Head of caudate nucleus (tissue), 42 donors: ENCODE data around the gene ARHGAP9.

Source experiments
- DNase-seq, 42 donors: peaks; one replicate each; pipeline versions ENCODE4 v3.0.0 to v3.0.0-alpha.2; 2020 to 2021; ENCODE audit warnings: mixed read lengths in 7 of 42
- intact Hi-C: fragments of 100-400 bp; cut with DNase I; formaldehyde crosslinking; loops from one replicate; pipeline ENCODE4 v1.15.0; 2022

ARHGAP9 gene

DNA sequence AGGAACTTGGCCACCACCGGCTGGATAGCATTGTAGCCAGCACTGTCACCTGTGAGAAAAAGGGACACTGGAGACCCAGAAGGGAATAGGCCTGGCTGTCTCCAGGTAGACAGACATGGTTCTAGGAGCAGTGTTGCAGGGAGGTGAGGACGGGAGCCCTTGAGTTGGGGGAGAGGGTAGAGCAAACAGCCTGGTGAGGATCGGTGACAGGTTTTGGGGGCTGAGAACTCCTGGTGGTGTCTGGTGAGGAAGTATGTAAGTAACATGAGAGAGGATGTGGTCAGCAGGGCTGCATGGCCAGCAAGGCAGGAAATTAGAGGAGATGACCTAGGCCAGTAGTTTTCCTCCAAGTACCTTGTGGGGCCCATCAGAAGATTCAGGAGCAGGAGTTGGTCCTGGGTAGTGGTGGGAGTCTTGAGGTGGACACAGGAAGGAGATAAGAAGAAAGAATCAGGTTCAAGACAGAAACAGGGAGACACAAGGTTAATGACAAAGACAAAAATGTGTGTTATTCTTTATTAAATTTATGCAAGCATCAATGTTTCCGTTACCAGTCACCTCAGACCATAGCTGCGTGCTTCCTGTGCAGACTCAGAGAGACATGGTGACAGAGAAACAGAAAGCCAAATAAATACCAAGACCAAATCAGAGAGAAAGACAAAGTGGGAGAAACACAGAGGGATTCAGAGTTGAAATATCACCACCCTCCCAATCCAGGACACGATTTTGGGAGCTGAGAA lies at the start of gene ARHGAP9:
ARHGAP9 (minus strand) TSS at position 491 of the 740 bp plus-strand sequence; CDS start at position 31, 460 bp downstream.
- DNase-seq: peak in 2 of 42 donors; percentile 10 to 24

DNA sequence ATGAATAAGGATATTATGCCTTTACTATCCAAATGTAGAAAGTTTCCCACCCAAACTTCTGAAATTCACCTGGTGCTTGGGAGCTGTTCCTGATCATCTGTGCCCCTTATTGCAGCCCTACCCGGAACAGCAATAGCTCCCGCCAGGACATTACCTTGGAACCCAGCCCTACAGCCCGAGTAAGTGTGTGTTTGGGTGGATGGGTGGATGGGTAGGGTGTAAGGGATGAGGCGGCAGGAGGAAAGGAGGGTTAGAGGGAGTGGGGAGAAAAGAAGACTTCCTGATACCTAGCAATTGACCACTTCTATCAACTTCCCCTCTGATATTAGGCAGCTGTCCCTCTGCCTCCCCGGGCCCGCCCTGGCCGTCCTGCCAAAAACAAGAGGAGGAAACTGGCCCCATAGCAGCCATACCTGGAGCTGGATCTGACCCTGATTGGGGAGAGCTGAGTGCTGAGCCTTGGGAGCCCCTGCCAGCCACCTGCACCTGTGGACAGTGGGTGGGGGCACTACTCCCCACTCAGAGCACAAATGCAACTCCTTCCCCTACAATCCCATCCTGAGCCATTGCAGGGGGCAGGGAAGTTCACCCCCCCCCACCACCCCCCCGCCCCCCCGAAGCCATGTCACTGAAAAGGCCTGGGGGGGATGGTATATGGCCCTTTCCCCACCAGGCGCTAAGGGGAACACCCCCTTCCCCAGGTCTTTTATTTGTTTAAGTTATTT lies 49.3 kb upstream of the ARHGAP9 start:
- intact Hi-C loops: no loop called here
- DNase-seq: no peak

More for the DNA sequence above, at the start of gene ARHGAP9:
- intact Hi-C loops: no loop called here

DNA sequence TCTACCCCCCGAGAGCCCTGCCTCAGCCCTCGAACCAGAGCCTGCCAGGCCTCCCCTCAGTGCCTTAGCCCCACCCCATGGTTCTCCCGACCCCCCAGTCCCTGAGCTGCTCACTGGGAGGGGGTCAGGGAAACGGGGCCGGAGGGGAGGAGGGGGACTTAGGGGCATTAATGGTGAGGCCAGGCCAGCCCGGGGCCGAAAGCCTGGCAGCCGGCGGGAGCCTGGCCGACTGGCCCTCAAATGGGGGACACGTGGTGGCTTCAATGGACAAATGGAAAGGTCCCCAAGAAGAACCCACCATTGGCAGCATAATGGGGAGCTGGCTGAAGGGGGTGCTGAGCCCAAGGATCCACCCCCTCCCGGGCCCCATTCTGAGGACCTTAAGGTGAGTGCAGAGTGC lies 48.5 kb upstream of the ARHGAP9 start:
- DNase-seq: no peak
- intact Hi-C loops: no loop called here

DNA sequence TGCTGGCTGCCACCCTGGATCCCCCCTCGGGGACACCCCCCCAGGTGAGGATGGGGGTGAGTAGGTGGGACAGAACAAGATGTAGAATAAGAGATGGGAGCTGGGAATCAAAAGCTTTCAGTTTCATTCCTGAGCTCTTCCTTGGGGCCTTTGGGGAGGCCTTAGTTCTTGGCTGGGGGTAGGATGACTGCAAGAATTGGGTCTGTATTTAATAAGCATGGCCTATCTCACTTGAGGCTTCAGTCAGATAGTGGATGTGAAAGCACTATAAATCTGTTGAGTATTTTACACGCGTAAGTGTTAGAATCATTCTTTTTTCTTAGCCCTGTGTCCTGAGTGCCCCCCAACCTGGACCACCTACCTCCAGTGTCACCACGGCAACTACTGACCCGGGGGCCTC lies 47.5 kb upstream of the ARHGAP9 start:
- intact Hi-C loops: no loop called here
- no peak for DNase-seq

DNA sequence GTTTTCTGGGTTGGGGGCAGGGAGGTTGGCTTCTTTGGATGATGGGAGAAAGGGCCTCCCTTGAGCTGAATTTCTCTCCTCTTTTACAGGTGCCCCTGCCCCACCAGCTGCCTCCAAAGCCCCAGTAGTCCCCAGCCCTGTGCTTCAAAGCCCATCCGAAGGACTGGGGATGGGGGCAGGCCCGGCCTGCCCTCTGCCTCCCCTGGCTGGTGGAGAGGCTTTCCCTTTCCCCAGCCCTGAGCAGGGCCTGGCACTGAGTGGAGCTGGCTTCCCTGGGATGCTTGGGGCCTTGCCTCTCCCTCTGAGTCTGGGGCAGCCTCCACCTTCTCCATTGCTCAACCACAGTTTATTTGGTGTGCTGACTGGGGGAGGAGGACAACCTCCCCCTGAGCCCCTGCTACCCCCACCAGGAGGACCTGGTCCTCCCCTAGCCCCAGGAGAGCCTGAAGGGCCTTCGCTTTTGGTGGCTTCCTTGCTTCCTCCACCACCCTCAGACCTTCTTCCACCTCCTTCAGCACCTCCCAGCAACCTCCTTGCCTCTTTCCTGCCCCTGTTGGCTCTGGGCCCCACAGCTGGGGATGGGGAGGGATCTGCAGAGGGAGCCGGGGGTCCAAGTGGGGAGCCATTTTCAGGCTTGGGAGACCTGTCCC lies 46.9 kb upstream of the ARHGAP9 start:
- no peak for DNase-seq
- intact Hi-C loops: no loop called here

DNA sequence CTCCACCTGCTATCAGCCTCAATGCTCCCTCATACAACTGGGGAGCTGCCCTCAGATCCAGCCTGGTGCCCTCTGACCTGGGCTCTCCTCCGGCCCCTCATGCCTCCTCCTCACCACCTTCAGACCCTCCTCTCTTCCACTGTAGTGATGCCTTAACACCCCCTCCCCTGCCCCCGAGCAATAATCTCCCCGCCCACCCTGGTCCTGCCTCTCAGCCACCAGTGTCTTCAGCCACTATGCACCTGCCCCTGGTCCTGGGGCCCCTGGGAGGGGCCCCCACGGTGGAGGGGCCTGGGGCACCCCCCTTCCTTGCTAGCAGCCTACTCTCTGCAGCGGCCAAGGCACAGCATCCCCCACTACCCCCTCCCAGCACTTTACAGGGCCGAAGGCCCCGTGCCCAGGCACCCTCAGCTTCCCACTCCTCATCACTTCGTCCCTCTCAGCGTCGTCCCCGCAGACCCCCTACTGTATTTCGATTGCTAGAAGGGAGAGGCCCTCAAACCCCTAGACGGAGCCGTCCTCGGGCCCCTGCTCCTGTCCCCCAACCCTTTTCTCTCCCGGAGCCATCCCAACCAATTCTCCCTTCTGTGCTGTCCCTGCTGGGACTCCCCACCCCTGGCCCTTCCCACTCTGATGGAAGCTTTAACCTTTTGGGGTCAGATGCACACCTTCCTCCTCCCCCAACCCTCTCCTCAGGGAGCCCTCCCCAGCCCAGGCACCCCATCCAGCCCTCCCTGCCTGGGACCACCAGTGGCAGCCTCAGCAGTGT lies 46.1 kb upstream of the ARHGAP9 start:
- intact Hi-C loops: no loop called here
- no peak for DNase-seq

DNA sequence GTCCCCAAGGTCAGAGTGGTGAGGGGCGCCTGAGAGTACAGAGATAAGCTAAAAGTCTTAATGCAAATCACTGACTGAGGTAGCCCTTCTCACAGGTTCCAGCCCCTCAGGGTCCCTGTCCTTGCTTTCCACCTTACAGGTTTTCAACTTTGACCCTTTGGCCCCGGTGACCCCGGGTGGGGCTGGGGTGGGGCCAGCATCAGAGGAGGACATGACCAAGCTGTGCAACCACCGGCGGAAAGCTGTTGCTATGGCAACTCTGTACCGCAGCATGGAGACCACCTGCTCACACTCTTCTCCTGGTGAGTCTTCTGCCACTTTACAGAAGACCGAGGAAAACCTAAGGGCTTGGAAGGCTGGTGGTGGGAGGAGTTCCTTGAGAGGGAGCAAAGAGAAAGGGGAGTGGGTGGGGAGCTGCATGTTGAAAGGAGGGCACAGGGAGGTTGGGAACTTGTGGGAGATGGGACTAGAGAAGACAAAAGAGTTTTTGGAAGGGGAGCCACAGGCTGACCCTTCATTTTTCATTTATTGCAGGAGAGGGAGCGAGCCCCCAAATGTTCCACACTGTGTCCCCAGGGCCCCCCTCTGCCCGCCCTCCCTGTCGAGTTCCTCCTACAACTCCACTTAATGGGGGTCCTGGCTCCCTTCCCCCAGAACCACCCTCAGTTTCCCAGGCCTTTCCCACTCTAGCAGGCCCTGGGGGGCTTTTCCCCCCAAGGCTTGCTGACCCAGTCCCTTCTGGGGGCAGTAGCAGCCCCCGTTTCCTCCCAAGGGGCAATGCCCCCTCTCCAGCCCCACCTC lies 45.3 kb upstream of the ARHGAP9 start:
- intact Hi-C loops: no loop called here
- DNase-seq: peak in 23 of 42 donors; percentile 19 to 75 (median 42)

DNA sequence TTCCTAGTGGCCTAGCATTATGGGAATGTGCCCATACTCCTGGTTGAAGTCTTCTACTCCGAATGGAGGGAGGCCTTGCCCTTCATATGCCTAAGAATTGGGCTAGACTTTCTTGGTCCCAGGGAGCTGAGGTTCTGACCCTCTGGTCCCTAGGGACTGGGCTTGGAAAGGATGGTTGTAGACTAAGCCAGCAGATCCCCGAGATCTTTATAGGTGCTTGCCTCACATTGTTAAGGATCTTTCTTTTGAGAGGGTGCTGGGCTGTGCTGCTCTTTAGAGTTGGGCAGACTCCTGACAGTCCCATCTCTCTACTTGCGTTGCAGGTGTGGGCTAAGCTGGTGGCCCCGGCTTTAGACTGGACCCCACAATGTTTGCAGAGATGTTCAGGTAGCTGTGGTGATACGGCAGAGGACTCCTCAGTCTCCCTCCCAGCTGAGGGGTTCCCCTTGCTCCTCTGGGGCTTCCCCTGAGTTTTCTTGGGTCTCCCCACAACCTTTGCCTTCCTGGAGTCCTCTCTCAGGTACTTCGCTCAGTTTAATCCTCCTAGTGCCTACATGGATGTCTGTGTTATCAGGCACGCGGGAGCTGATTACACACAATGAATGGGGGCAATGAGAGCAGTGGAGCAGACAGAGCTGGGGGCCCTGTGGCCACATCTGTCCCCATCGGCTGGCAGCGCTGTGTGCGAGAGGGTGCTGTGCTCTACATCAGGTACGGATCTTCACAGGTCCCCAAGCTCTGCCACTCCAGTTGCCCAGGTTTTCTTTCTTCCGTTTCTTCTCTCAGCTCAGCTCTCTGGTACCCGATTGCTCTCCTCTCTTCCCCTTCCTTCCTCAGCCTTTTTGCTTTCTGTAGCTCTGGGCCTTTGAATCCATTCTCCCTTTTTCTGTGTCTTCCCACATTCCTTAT lies 44.3 kb upstream of the ARHGAP9 start:
- intact Hi-C loops: no loop called here
- peak in 7 of 42 donors; percentile 7 to 47 (median 22) for DNase-seq

DNA sequence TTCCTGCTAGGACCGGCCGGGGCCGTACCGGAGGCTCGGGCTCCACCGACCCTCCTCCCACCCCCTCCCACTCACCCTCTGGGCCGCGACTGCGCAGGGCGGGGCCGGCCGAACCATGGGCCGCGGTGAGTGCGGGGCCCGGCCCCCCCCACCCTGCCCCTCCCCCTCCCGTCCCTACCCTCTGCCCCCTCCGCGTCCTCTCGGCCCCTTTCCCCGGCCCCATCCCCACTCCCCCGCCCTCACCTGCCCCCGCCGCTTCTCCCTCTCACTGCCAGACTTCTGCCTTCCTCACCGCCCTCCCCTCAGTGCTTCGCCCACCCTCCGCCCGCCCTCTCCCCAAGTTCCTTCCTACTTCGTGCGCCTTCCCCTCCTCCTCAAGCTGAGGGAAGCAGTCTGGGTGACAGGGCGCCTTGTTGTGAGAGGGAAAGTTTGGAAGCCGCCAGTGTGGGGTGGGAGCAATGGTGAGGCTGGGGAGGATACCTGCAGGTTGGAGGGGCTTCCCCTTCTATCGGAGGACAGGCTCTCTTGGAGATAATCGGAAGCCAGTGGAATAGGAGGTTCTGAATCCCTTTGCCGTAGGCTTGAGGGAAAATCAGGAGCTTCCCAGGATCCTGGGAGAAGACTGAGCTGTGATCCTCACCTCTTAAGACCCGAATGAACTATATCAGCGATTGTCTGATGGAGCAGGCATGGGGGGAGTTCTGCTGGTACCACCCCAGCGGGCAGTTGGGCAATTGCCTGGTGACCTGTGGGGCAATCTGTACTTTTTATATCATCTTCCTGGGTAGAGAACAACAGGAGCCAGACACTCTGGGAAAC lies 43.4 kb upstream of the ARHGAP9 start:
- peak in 38 of 42 donors; percentile 27 to 76 (median 52) for DNase-seq
- intact Hi-C loops: no loop called here

DNA sequence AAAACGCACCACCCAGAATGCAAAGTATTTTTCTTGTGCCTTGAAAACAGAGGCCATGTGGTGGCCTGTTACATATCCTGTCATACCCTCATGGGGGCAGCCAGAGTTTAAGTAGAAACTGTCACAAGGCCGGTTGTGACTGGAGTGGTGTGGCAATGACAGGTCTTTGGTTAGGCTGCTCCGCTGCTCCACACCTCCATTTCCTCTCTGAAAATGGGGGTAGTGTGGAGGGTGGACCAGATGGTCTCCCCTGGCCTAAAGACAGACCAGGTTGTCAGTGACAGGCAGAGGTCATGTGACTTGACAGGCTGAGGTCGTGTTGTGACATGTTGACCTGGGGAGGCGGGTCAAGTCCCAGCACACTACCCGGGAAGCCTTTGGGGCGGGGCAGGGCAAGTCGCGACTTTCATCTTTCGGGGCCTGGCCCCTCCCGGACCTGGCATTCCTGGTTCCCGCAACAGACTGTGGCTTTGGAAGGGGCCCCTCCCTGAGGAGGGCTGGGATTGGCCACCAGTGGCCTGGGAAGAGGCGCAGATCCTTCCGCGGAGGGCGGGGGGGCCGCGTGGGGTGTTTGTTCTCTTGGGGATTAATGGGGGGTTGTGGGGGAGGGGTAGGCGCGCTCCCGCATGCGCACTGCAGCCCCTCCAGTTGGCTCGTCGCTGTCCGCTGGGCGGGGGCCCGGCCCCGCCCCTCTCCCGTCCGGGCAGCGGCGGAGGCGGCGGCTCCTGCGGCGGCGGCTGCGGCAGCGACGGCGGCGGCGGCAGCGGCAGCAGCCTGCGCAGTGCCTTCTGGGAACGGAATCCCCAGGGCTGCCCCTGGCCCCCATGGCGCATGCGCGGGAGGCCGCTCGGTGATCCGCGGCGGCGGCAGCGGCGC lies 42.6 kb upstream of the ARHGAP9 start, which contains the start of gene MBD6:
MBD6 (plus strand) TSS at position 814 of the 876 bp plus-strand sequence. CDS start 1,480 bp downstream, outside the sequence.
- intact Hi-C loops: no loop called here
- DNase-seq: peak; percentile 84 to 97 (median 92)

DNA sequence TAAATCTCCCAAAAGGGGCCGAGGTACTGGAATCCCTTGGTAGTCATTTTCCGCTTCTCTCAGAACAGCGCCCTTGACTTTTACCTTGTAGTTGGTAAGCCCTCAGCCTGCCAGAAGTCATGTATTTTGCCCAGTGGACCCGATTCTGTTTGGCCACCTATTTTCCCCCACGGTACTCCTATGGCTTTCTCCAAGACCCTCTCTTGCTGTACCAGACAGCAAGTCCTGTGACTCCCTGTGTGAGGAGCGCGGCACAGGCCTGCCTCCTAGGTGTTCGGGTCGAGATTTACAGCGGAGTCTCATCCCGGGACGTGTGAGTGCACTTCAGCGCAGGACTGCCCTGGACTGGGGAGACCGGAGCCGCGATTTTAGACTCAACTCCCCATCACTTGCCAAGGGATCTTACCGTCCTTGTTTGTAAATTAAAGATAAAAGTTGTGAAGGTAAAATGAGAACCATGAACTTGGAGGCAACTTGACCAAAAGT lies 41.9 kb upstream of the ARHGAP9 start:
- intact Hi-C loops: no loop called here

DNA sequence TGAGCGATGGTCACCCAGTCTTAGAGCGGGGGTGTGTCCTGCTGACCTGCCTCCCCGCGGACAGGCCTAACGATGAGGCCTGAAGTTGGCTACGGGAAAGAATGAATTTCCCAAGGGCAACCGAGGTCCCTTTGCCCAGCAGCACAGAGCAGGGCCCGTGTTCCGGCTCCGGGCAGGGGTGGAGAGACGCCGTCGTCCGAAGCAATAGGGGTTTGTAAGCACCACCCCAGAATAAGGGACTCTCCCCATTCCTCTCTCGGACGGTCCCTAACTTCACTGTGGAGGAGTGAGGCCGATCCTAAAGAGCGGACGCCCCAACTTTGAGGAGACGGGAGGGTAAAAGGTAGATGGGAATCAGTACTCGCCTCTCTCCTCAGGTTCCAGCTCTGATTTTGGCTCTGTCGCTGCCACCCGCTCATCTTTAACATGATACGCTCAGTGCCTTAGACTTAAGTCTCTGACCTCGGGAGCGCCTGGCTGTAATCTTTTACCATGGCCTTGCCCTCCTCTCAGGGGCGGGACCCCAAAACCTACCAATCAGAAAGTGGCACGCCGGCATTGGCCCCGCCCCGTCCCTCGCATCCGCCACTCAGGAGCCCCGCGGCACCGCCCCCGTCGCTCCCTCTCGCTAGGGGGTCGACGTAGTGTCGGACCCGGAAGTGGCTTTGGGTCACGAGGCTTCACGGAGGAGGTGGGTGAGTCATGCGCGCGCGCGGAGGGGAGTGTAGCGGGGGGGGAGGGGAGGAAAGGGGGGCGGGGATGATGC lies 40.6 kb upstream of the ARHGAP9 start, which contains the start of gene DDIT3:
DDIT3 (minus strand) TSS at position 462 of the 766 bp plus-strand sequence. CDS start 3,108 bp downstream, outside the sequence.
- peak; percentile 99 to 100 (median 99) for DNase-seq
- intact Hi-C loops: no loop called here

More for the DNA sequence above, 41.9 kb upstream of the ARHGAP9 start:
- DNase-seq: peak in 34 of 42 donors; percentile 14 to 73 (median 48)

DNA sequence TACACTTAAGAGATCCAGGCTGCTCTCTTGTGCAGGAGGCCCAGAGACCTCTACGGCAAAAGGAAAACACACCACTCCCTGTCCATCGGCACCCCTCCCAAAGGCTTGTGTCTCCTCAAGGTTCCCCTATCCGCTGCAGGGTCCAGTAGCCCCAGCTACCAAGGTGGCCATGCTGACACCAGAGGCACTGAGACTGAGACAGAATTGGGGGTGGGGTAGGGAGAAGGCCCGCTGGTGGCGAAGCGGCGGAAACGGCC lies 40.1 kb upstream of the ARHGAP9 start:
- peak in 8 of 42 donors; percentile 25 to 57 (median 40) for DNase-seq
- intact Hi-C loops: no loop called here
